SK-N-SH (cell line): Measurements from ENCODE around the gene PRR15. TPM values are rescaled to one million over a fixed set of nuclear protein-coding genes. Genes with fewer than 3 reads are reported as not detected.

Experiments used
- CTCF ChIA-PET: fragments of 300-600, 350-600 bp; formaldehyde crosslinking; extraction: SDS; loops from one replicate; lab custom pipeline; 2021; lab: Yijun Ruan, JAX
- POLR2A ChIA-PET: fragments of 350-600 bp; sonication (Branson Sonifier 250); formaldehyde crosslinking; extraction: SDS; loops from one replicate; lab custom pipeline; 2020; ENCODE audit warnings: antibody characterized with exemption, inconsistent platforms; lab: Yijun Ruan, JAX
- DNase-seq: peaks from one replicate; pipeline ENCODE4 v3.0.0; 2012
- H2AFZ ChIP-seq: fragments of 200-600 bp; sonication (generic); 2 replicates; pipeline ENCODE4 v1.8.1; 2016; ENCODE audit warnings: antibody characterized with exemption, mild to moderate bottlenecking, low read depth
- H3F3A ChIP-seq: fragments of 200-600 bp; sonication (generic); replicated peaks from 2 replicates; pipeline ENCODE3; 2016; ENCODE audit warnings: antibody characterized with exemption, mild to moderate bottlenecking; ENCODE audit not compliant: insufficient read depth
- H3K27ac ChIP-seq, 2 experiments: fragments of 200-500 bp in 1 of 2; fragments of 200-600 bp in 1 of 2; sonication (Bioruptor generic) in 1 of 2; sonication (generic), shearing (Covaris generic) in 1 of 2; 2 replicates each; pipeline versions ENCODE4 v1.5.1 to v1.6.1; 2014 to 2016; ENCODE audit warnings: low read depth in 2 of 2, inconsistent platforms in 1 of 2, low read length in 1 of 2, mild to moderate bottlenecking in 1 of 2, mixed read lengths in 1 of 2
- H3K27me3 ChIP-seq: fragments of 200-600 bp; sonication (generic), shearing (Covaris generic); 2 replicates; pipeline ENCODE4 v1.6.1; 2016; ENCODE audit warnings: mixed run types; ENCODE audit not compliant: insufficient read depth
- H3K36me3 ChIP-seq, 2 experiments: fragments of 200-500 bp in 1 of 2; fragments of 200-600 bp in 1 of 2; sonication (Bioruptor generic) in 1 of 2; sonication (generic) in 1 of 2; replicated peaks in 1 of 2; 2 replicates each; pipeline versions ENCODE3 to v1.5.1; 2014 to 2016; ENCODE audit warnings: low read length in 1 of 2, mild to moderate bottlenecking in 1 of 2; ENCODE audit not compliant: insufficient read depth in 2 of 2, control insufficient read depth in 1 of 2
- H3K4me1 ChIP-seq, 2 experiments: fragments of 200-500 bp in 1 of 2; fragments of 200-600 bp in 1 of 2; sonication (Bioruptor generic) in 1 of 2; sonication (generic), shearing (Covaris generic) in 1 of 2; 2 replicates each; pipeline versions ENCODE4 v1.5.1 to v1.6.1; 2014 to 2016; ENCODE audit warnings: low read depth in 1 of 2, low read length in 1 of 2, mixed run types in 1 of 2; ENCODE audit not compliant: insufficient read depth in 2 of 2, control insufficient read depth in 1 of 2
- H3K4me2 ChIP-seq: fragments of 200-600 bp; sonication (generic), shearing (Covaris generic); 2 replicates; pipeline ENCODE4 v1.6.1; 2017; ENCODE audit warnings: mixed run types
- H3K4me3 ChIP-seq, 2 experiments: fragments of 200-500 bp in 1 of 2; fragments of 200-600 bp in 1 of 2; sonication (Bioruptor generic) in 1 of 2; sonication (generic), shearing (Covaris generic) in 1 of 2; 2 replicates each; pipeline versions ENCODE4 v1.5.1 to v1.8.1; 2014 to 2016; ENCODE audit warnings: low read depth in 2 of 2, inconsistent platforms in 1 of 2, low read length in 1 of 2, mild to moderate bottlenecking in 1 of 2, mixed read lengths in 1 of 2, moderate library complexity in 1 of 2
- H3K79me2 ChIP-seq: fragments of 200-600 bp; sonication (generic); 2 replicates; pipeline ENCODE4 v1.8.1; 2017; ENCODE audit warnings: mild to moderate bottlenecking; ENCODE audit not compliant: insufficient read depth
- H3K9ac ChIP-seq: fragments of 200-600 bp; sonication (generic); 2 replicates; pipeline ENCODE4 v1.6.1; 2017; ENCODE audit warnings: mixed run types
- H3K9me2 ChIP-seq: fragments of 200-600 bp; sonication (generic); 2 replicates; pipeline ENCODE4 v1.6.1; 2017; ENCODE audit warnings: mixed run types
- H3K9me3 ChIP-seq: fragments of 200-600 bp; sonication (generic); 2 replicates; pipeline ENCODE4 v1.6.1; 2017; ENCODE audit warnings: mixed run types, mild to moderate bottlenecking, moderate library complexity
- H4K20me1 ChIP-seq: fragments of 200-600 bp; sonication (generic); 2 replicates; pipeline ENCODE4 v1.6.1; 2017; ENCODE audit warnings: mild to moderate bottlenecking, mixed run types; ENCODE audit not compliant: insufficient read depth
- CHD2 ChIP-seq: fragments of 150-350 bp; IDR thresholded peaks from 2 replicates; pipeline ENCODE4 v1.6.1; 2018; ENCODE audit warnings: low read length; ENCODE audit not compliant: partially characterized antibody
- ELF1 ChIP-seq: IDR thresholded peaks from 2 replicates; pipeline ENCODE4 v1.4.0; 2012
- EZH2phosphoT487 ChIP-seq: fragments of 200-600 bp; sonication (generic); IDR thresholded peaks from 2 replicates; pipeline ENCODE4 v1.6.1; 2017; ENCODE audit warnings: low read depth, mixed run types, mild to moderate bottlenecking, antibody characterized with exemption, moderate library complexity, borderline replicate concordance
- FOSL2 ChIP-seq: IDR thresholded peaks from 2 replicates; pipeline ENCODE4 v1.4.0; 2012; ENCODE audit warnings: low read depth, mild to moderate bottlenecking, moderate library complexity, borderline replicate concordance
- FOXJ3 ChIP-seq: sonication (generic); formaldehyde crosslinking; IDR thresholded peaks from 2 replicates; pipeline ENCODE4 v1.5.1; 2020; ENCODE audit warnings: mild to moderate bottlenecking, missing genetic modification reagents
- GABPA ChIP-seq: IDR thresholded peaks from 2 replicates; pipeline ENCODE4 v1.4.0; 2012; ENCODE audit warnings: low read depth, mild to moderate bottlenecking
- GATA2 ChIP-seq: sonication (generic); formaldehyde crosslinking; IDR thresholded peaks from 2 replicates; pipeline ENCODE4 v1.5.0; 2020; ENCODE audit warnings: mild to moderate bottlenecking, missing genetic modification reagents
- JUND ChIP-seq: IDR thresholded peaks from 2 replicates; pipeline ENCODE4 v1.4.0; 2012
- MAX ChIP-seq: IDR thresholded peaks from 2 replicates; pipeline ENCODE4 v1.4.0; 2012; ENCODE audit warnings: low read depth
- MEF2A ChIP-seq: IDR thresholded peaks from 2 replicates; pipeline ENCODE4 v1.4.0; 2012; ENCODE audit warnings: low read depth, borderline replicate concordance
- MXI1 ChIP-seq: IDR thresholded peaks from 2 replicates; pipeline ENCODE4 v1.6.1; 2012; ENCODE audit warnings: mild to moderate bottlenecking, low read depth, low read length, improper control_type of control experiment
- NFIC ChIP-seq: IDR thresholded peaks from 2 replicates; pipeline ENCODE4 v1.4.0; 2012; ENCODE audit warnings: borderline replicate concordance
- NRF1 ChIP-seq: IDR thresholded peaks from 2 replicates; pipeline ENCODE4 v1.6.1; 2012; ENCODE audit warnings: low read depth, mild to moderate bottlenecking, low read length
- POLR2AphosphoS5 ChIP-seq: IDR thresholded peaks from 2 replicates; pipeline ENCODE4 v1.6.1; 2012; ENCODE audit warnings: low read depth, low read length
- RAD21 ChIP-seq: IDR thresholded peaks from 2 replicates; pipeline ENCODE4 v1.6.1; 2012; ENCODE audit warnings: mild to moderate bottlenecking, low read length
- RCOR1 ChIP-seq: fragments of 150-350 bp; IDR thresholded peaks from 2 replicates; pipeline ENCODE4 v1.6.1; 2017; ENCODE audit warnings: antibody characterized with exemption, low read length
- REST ChIP-seq: IDR thresholded peaks from 2 replicates; pipeline ENCODE4 v1.6.1; 2012; ENCODE audit warnings: mild to moderate bottlenecking, low read depth, low read length, moderate library complexity
- RFX5 ChIP-seq: IDR thresholded peaks from 2 replicates; pipeline ENCODE4 v1.6.1; 2012; ENCODE audit warnings: mild to moderate bottlenecking, improper control_type of control experiment, low read length
- RXRA ChIP-seq: IDR thresholded peaks from 2 replicates; pipeline ENCODE4 v1.4.0; 2012; ENCODE audit warnings: low read depth, mild to moderate bottlenecking, borderline replicate concordance
- SIN3A ChIP-seq: IDR thresholded peaks from 2 replicates; pipeline ENCODE4 v1.6.1; 2012; ENCODE audit warnings: low read depth, mild to moderate bottlenecking, low read length, moderate library complexity, borderline replicate concordance
- SMC3 ChIP-seq: IDR thresholded peaks from 2 replicates; pipeline ENCODE4 v1.6.1; 2012; ENCODE audit warnings: low read depth, low read length, improper control_type of control experiment
- TEAD4 ChIP-seq: IDR thresholded peaks from 2 replicates; pipeline ENCODE4 v1.4.0; 2012; ENCODE audit warnings: mild to moderate bottlenecking, borderline replicate concordance; ENCODE audit not compliant: insufficient read depth
- USF1 ChIP-seq: IDR thresholded peaks from 2 replicates; pipeline ENCODE4 v1.4.0; 2012; ENCODE audit warnings: low read depth, borderline replicate concordance
- USF2 ChIP-seq: fragments of 150-350 bp; IDR thresholded peaks from 2 replicates; pipeline ENCODE4 v1.6.1; 2017; ENCODE audit warnings: antibody characterized with exemption, low read length, low read depth, borderline replicate concordance
- YY1 ChIP-seq: IDR thresholded peaks from 2 replicates; pipeline ENCODE4 v1.4.0; 2012; ENCODE audit warnings: low read depth, mild to moderate bottlenecking
- ZBTB33 ChIP-seq: IDR thresholded peaks from 2 replicates; pipeline ENCODE4 v1.4.0; 2012; ENCODE audit warnings: low read depth, borderline replicate concordance
- WGBS: methylation state at CpG from one replicate; pipeline ENCODE4 v1.1.6; 2017; ENCODE audit warnings: low lambda C conversion rate; 5-methylcytosine and 5-hydroxymethylcytosine counted together
- polyA plus RNA-seq, 3 experiments: library from polyadenylated mRNA; depleted of rRNA; stranded (reverse); fragments of >200 nt; gene quantifications; 2 replicates each; pipeline ENCODE4 v1.2.3, GENCODE V29; 2012

PRR15 gene
- polyA plus RNA-seq, 1 of the 3 experiments (the other 2 are of a cell fraction) = 0.49 TPM

- 25% methylated on average over 4 of the region's 4 CpGs for WGBS
- Histone ChIP-seq H3K36me3 (no peaks in the 10 kb centered on the region), H3K27me3 (no peaks in the 10 kb centered on the region), H4K20me1 (no peaks in the 10 kb centered on the region), H3F3A (no peaks in the 10 kb centered on the region), H3K9me3 (no peaks in the 10 kb centered on the region), H3K79me2 (no peaks in the 10 kb centered on the region), H3K4me3 (peak overlapping the region in 1 of 2 experiments; percentile 12; a peak in 1 of 4 replicates), H3K4me2 (peak overlapping the region; percentile 51), H2AFZ (peak overlapping the region; percentile 33), H3K4me1 (peaks cover 15 to 22% of the 10 kb centered on the region in 2 experiments; a peak in 3 of 4 replicates), H3K27ac (peak overlapping the region; percentile 52 to 77), H3K9me2 (no peaks in the 10 kb centered on the region), H3K9ac (no peak overlapping the region)
- ChIA-PET POLR2A (no interaction called here), CTCF (interaction anchor here (0.9 to 1.6 kb wide), 4 partner anchors 14 to 29 kb away, joined by 3 to 9 read pairs (median 5); no protein-coding TSS in a partner anchor)
- DNase-seq = peak; percentile 39
- TF ChIP-seq SMC3 (0 out of 2 replicates have a peak, but pooled peaks have one; percentile 8), REST (no peak; the same call in 1 of the 2 replicates), RFX5 (no peak), ZBTB33 (no peak), RCOR1 (no peak), CHD2 (no peak), MAX (no peak), ELF1 (no peak), GABPA (no peak), RXRA (peak; percentile 95; the same call in 1 of the 2 replicates), MXI1 (no peak; the same call in 1 of the 2 replicates), USF1 (no peak), EZH2phosphoT487 (no peak), NFIC (peak; percentile 92), GATA2 (CRISPR knock-in tag) (peak; percentile 37), FOSL2 (0 out of 2 replicates have a peak, but pooled peaks have one; percentile 34), MEF2A (no peak), POLR2AphosphoS5 (peak; percentile 95), TEAD4 (peak; percentile 88), SIN3A (peak; percentile 91), JUND (peak; percentile 85), FOXJ3 (CRISPR knock-in tag) (peak; percentile 38; the same call in 1 of the 2 replicates), USF2 (no peak), NRF1 (no peak), YY1 (no peak), RAD21 (peak; percentile 10; the same call in 1 of the 2 replicates)
These were observed 42.7 kb downstream of the PRR15 start for GRCh38 chr7:29606287-29606721.
